Ishikawa (cell line): Measurements from ENCODE around the gene ANTXR1.

Experiments used
- CEBPB ChIP-seq: IDR thresholded peaks from 2 replicates; pipeline ENCODE4 v1.6.1; 2012
- CREB1 ChIP-seq: IDR thresholded peaks from 2 replicates; pipeline ENCODE4 v1.6.1; 2012; ENCODE audit warnings: low read depth
- EGR1 ChIP-seq: IDR thresholded peaks from 2 replicates; pipeline ENCODE4 v1.6.1; 2012
- EP300 ChIP-seq: IDR thresholded peaks from 2 replicates; pipeline ENCODE4 v1.6.1; 2012; ENCODE audit warnings: borderline replicate concordance
- FOXM1 ChIP-seq: IDR thresholded peaks from 2 replicates; pipeline ENCODE4 v1.6.1; 2012; ENCODE audit warnings: low read depth, borderline replicate concordance
- NFIC ChIP-seq: IDR thresholded peaks from 2 replicates; pipeline ENCODE4 v1.6.1; 2012
- RAD21 ChIP-seq: IDR thresholded peaks from 2 replicates; pipeline ENCODE4 v1.6.1; 2012; ENCODE audit warnings: low read depth
- TAF1 ChIP-seq: IDR thresholded peaks from 2 replicates; pipeline ENCODE4 v1.6.1; 2012; ENCODE audit warnings: low read depth, mild to moderate bottlenecking
- TCF12 ChIP-seq: IDR thresholded peaks from 2 replicates; pipeline ENCODE4 v1.6.1; 2012; ENCODE audit warnings: low read depth
- TEAD4 ChIP-seq: IDR thresholded peaks from 2 replicates; pipeline ENCODE4 v1.6.1; 2012
- YY1 ChIP-seq: IDR thresholded peaks from 2 replicates; pipeline ENCODE4 v1.6.1; 2012; ENCODE audit warnings: low read depth
- ZBTB7A ChIP-seq: IDR thresholded peaks from 2 replicates; pipeline ENCODE4 v1.6.1; 2012; ENCODE audit warnings: low read depth
- TF ChIP-seq, protein P1 (sequence below): IDR thresholded peaks from 2 replicates; pipeline ENCODE4 v1.6.1; 2012; ENCODE audit warnings: low read depth, mild to moderate bottlenecking
- TF ChIP-seq, protein P2 (sequence below): IDR thresholded peaks from 2 replicates; pipeline ENCODE4 v1.6.1; 2012
- TF ChIP-seq, protein P3 (sequence below): IDR thresholded peaks from 2 replicates; pipeline ENCODE4 v1.6.1; 2012

Gene ANTXR1

DNA sequence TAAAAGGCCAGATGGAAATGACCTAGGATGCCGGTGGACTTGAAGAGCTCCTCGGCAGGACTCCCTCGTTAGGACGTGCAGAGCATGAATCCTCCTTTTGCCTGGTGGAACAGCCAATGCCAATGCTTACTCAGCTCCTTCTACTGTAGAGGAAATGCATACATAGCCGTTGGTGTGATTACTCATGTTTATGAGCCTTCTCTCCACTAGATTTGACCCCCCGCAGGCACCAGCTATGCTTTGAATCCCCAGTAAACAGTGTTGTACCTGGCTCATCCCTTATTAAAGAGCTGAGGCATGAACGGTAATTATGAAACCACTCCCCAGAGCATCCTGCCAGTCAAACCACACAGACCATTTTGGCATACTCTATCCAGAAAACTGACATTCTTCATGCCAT, 172.8 kb downstream of the ANTXR1 start:
- TF ChIP-seq, protein P1, sequence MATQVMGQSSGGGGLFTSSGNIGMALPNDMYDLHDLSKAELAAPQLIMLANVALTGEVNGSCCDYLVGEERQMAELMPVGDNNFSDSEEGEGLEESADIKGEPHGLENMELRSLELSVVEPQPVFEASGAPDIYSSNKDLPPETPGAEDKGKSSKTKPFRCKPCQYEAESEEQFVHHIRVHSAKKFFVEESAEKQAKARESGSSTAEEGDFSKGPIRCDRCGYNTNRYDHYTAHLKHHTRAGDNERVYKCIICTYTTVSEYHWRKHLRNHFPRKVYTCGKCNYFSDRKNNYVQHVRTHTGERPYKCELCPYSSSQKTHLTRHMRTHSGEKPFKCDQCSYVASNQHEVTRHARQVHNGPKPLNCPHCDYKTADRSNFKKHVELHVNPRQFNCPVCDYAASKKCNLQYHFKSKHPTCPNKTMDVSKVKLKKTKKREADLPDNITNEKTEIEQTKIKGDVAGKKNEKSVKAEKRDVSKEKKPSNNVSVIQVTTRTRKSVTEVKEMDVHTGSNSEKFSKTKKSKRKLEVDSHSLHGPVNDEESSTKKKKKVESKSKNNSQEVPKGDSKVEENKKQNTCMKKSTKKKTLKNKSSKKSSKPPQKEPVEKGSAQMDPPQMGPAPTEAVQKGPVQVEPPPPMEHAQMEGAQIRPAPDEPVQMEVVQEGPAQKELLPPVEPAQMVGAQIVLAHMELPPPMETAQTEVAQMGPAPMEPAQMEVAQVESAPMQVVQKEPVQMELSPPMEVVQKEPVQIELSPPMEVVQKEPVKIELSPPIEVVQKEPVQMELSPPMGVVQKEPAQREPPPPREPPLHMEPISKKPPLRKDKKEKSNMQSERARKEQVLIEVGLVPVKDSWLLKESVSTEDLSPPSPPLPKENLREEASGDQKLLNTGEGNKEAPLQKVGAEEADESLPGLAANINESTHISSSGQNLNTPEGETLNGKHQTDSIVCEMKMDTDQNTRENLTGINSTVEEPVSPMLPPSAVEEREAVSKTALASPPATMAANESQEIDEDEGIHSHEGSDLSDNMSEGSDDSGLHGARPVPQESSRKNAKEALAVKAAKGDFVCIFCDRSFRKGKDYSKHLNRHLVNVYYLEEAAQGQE: no peak
- TF ChIP-seq, protein P2, sequence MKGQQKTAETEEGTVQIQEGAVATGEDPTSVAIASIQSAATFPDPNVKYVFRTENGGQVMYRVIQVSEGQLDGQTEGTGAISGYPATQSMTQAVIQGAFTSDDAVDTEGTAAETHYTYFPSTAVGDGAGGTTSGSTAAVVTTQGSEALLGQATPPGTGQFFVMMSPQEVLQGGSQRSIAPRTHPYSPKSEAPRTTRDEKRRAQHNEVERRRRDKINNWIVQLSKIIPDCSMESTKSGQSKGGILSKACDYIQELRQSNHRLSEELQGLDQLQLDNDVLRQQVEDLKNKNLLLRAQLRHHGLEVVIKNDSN: no peak
- TF ChIP-seq EGR1: no peak
- no peak for TF ChIP-seq NFIC
- no peak for TF ChIP-seq RAD21
- no peak for TF ChIP-seq TEAD4
- TF ChIP-seq, protein P3, sequence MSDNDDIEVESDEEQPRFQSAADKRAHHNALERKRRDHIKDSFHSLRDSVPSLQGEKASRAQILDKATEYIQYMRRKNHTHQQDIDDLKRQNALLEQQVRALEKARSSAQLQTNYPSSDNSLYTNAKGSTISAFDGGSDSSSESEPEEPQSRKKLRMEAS: no peak
- no peak for TF ChIP-seq CREB1
- no peak for TF ChIP-seq TCF12

DNA sequence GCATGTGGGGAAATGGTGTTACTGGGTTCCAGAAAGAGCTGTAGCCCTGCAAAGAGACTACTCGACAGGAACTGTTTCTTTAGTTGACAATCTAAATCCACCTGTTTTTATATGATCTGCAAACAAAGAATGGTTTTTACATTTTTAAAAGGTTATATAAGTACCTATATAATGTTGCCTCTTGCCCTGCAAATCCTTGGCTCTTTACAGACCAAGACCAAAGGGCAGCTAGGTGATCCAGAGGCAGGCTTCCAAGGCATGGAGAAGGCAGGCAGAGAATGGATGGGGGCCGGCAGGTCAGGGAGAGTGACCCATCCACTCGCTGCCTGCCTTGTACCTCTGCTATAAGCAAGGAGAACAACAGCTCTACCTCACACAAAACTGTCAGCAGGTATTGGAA, 173.6 kb downstream of the ANTXR1 start:
- TF ChIP-seq CREB1 (no peak), EGR1 (no peak), TAF1 (no peak), RAD21 (no peak)
- TF ChIP-seq, protein P2: no peak

DNA sequence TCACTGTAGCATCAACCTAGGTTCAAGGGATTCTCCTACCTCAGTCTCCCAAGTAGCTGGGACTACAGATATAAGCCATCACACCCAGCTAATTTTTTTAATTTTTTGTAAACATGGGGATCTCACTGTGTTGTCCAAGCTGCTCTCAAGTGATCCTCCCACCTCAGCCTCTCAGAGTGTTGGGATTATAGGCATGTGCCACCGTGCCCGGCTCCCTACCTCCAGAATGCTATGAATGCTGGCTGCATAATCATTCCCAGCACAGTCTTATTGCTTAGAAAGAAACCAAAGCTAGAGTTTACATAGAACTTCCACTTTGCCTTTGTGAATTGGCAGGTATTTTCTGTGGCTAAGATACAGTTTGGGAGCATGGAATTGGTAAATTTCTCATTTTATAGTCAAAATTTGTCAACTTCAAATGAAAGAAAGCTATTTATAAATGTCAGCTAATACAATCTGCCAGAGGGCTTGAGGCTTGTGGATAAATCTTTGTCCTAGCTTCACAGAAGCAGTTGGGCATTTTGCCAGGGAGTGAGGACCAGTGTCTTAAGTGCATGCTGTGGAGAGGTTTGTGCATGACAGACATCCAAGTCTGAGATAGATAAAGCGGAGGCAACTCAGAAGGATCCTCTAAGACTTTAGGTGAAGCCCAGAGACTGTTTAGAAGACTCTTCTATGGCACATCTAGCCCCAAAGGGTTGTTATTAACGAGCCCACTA, 175.4 kb downstream of the ANTXR1 start:
- TF ChIP-seq ZBTB7A: no peak

DNA sequence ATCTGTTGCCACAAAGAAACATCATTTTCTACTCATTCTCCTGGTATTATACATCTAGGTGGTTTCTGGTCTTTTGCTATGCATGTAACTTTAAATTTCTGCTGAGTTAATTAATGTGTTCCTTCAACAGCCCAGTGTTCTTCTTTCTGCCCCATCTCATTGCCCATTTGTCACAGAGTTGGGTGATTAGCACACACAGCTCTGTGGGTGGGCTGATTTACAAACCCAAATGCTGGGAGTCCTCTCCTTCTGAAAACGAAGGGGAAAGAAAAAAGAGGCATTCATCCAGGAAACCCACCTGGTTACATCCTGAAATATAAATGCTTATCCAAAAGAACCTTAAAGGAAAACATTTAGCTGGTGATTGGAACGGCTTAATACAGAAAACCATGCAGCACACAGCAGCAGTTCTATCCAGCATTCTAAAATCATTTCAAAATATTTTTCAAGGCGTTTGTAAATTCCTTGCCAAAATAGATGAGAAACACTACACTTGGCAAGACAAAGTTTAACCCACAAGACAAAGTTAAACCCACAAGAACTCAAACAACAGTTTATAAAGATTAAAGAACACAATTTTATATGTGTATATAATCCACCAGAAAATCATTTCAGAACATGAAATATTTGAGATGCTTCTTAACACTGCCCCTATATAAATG, 177.9 kb downstream of the ANTXR1 start:
- TF ChIP-seq YY1 (no peak), EP300 (no peak), TAF1 (no peak), ZBTB7A (no peak), FOXM1 (no peak)
- TF ChIP-seq, protein P1: no peak

DNA sequence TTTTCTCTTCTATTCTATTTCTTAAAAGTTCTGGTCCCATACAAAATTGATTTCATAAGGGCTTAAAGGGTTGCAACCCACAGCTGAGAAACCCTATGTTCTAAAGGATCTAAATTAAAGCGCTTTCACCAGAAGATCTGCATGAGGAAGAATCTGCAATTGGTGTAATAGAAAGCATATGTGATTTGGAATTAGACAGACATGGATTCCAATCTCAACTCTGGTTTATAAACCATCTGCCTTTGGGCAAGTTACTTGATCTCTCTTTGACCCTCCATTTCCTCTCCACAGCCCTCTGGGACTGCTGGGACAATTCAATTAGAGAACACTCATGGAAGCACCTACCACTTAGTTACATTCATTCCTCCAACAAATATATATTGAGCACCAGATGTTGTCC, 178.7 kb downstream of the ANTXR1 start:
- TF ChIP-seq CEBPB (no peak), NFIC (no peak), TAF1 (no peak), CREB1 (no peak), RAD21 (no peak), EP300 (no peak), YY1 (no peak), EGR1 (no peak), TEAD4 (no peak), ZBTB7A (no peak), FOXM1 (no peak), TCF12 (no peak)
- TF ChIP-seq, protein P1: no peak
- TF ChIP-seq, protein P2: no peak
- TF ChIP-seq, protein P3: no peak
